ENCODE measurements around the gene PSME1.

Gene PSME1

GRCh38 chr14:24135834-24136683, at the start of gene PSME1:
Gene PSME1, plus strand, starts transcription at chr14:24136194. Its CDS starts 69 bp downstream, at chr14:24136263.
- DNase-seq = peak; percentile 83 to 94 (median 92)

- DNase-seq = no peak
Measured at GRCh38 chr14:24087004-24087403, 49.0 kb upstream of the PSME1 start.

GRCh38 chr14:24088095-24088494, 47.9 kb upstream of the PSME1 start:
- no peak for DNase-seq

GRCh38 chr14:24089890-24090289, 46.1 kb upstream of the PSME1 start:
- no peak for DNase-seq

GRCh38 chr14:24092110-24092504, 43.9 kb upstream of the PSME1 start:
- DNase-seq = no peak

GRCh38 chr14:24092505-24093206, 43.3 kb upstream of the PSME1 start:
- no peak for DNase-seq

GRCh38 chr14:24093207-24093900, 42.6 kb upstream of the PSME1 start:
- no peak for DNase-seq

- peak; percentile 24 to 74 (median 62) for DNase-seq
Measured at GRCh38 chr14:24093901-24094840, 41.8 kb upstream of the PSME1 start, which contains the start of gene PCK2. Gene PCK2, plus strand, starts transcription at chr14:24094311. Its CDS starts 95 bp downstream, at chr14:24094406.

GRCh38 chr14:24094841-24095270, 41.1 kb upstream of the PSME1 start:
- no peak for DNase-seq

- DNase-seq = peak in 1 of 6 experiments; percentile 4
Measured at GRCh38 chr14:24095271-24096068, 40.5 kb upstream of the PSME1 start.

GRCh38 chr14:24096545-24097181, 39.3 kb upstream of the PSME1 start:
- no peak for DNase-seq

GRCh38 chr14:24098229-24098926, 37.6 kb upstream of the PSME1 start:
- DNase-seq = no peak

- DNase-seq = no peak
Measured at GRCh38 chr14:24098927-24099813, 36.8 kb upstream of the PSME1 start.

GRCh38 chr14:24100197-24100981, 35.6 kb upstream of the PSME1 start:
- no peak for DNase-seq

- DNase-seq = no peak
Measured at GRCh38 chr14:24100982-24101494, 35.0 kb upstream of the PSME1 start.

GRCh38 chr14:24102357-24103048, 33.5 kb upstream of the PSME1 start:
- no peak for DNase-seq

GRCh38 chr14:24103451-24103850, 32.5 kb upstream of the PSME1 start:
- DNase-seq = no peak

Measured in stimulated activated naive CD4-positive, alpha-beta T cell (primary cell).